ENCODE data around the gene JAK1.

DNA sequence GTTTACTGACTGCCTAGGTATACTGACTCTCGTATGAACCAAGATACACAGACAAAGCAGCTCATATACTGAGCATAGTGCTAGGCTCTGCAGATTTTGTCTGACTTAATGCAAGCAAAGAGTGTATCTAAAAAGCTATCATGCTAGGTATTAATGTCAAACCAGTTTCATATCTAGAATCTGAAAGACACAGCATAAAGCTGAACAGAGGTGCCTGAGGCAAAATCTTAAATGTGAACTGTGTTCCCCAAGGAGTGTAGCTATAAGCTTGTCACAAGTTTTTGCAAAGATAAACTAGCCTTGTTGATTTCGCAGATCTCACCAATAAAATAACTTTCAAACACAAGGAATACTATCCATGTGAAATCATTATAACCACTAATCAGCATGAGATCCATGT, 18.1 kb downstream of the JAK1 start:
- TF ChIP-seq, protein P1, sequence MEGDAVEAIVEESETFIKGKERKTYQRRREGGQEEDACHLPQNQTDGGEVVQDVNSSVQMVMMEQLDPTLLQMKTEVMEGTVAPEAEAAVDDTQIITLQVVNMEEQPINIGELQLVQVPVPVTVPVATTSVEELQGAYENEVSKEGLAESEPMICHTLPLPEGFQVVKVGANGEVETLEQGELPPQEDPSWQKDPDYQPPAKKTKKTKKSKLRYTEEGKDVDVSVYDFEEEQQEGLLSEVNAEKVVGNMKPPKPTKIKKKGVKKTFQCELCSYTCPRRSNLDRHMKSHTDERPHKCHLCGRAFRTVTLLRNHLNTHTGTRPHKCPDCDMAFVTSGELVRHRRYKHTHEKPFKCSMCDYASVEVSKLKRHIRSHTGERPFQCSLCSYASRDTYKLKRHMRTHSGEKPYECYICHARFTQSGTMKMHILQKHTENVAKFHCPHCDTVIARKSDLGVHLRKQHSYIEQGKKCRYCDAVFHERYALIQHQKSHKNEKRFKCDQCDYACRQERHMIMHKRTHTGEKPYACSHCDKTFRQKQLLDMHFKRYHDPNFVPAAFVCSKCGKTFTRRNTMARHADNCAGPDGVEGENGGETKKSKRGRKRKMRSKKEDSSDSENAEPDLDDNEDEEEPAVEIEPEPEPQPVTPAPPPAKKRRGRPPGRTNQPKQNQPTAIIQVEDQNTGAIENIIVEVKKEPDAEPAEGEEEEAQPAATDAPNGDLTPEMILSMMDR (IDR thresholded peaks at IDR 0.05) = no peak
- no peak for TF ChIP-seq KDM1A (IDR thresholded peaks at IDR 0.05; ENCODE audit: low read depth)
- TF ChIP-seq MAFK (IDR thresholded peaks at IDR 0.05; ENCODE audit: partially characterized antibody) = no peak
- no peak for TF ChIP-seq ZFP36 (IDR thresholded peaks at IDR 0.05; ENCODE audit: borderline replicate concordance, partially characterized antibody)
- no peak for TF ChIP-seq RCOR1 (IDR thresholded peaks at IDR 0.05; ENCODE audit: low read depth, low read length)
- no peak for TF ChIP-seq CBX8 (IDR thresholded peaks at IDR 0.05)
